HG02970 (cell line): ENCODE data around the gene NLRP13.

ENCODE experiments used
- ATAC-seq: cut with Tn5 transposase; IDR thresholded peaks from one replicate; pipeline ENCODE4 v1.9.1; 2021; ENCODE audit warnings: mild to moderate bottlenecking, moderate library complexity, moderate number of reproducible peaks; ENCODE audit not compliant: unreplicated experiment, low FRiP score

Gene NLRP13

DNA sequence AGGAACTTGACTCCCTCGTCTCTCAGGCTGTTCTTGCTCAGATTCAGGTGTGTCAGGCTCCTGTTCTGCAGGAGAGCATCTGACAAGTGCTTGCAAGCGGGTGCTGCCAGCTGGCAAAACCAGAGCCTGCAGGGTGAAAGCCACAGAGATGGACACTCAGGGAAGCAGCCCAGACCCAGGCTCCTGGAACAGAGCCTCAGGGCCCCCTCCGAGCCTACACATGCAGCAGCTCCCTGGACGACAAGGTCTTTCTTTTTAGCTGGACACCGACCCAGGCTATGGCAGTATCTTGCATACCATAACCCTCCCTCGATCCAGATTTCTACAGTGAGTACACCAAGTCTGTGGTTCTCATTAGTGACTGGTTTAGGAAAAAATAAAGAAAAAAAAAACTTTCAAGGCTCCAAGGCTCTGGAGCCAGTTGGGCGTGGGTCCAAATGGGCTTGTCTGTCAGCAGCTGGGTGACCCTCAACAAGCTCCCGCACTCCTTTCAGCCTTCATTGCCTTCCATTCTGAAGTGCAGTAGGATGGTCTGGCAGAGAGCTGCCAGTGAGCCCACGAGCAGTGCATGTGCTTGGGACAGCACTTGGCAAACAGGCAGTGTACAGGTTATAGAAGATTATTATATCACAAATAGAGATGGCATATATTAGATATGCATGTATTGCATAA, 29.9 kb downstream of the NLRP13 start:
- ATAC-seq: no peak

DNA sequence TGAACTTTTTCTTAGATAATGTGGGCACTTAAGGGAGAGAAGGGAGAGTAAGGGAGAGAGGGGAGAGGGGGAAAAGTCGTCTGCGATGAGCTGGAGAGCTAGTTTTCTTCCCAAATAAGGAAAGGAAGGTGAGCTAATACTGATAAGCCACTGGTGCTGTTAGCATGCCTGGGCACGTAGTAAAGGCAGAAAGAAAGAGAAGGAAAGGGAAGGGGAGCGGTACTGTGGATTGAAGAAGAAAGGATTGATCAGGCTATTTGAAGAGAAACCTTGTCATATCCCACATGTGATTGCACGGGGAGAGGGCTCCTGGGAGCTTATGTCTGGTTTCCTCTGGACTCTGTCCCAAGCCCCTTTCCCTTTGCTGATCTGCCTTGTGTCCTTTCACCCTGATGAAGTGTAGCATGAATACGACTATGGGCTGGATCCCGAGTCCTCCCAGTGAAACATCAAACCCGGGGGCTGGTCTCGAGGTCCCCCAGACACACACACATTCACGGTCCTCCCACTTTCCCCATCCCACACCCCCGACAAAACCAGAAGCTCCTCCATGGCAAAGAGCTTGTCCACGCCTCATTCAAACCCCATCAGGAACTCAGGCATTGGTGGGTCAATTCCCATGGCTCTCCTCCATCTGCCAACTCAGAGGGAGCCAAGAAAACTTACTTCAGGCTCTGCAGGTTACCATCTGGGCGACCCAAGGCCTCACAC, 30.6 kb downstream of the NLRP13 start:
- ATAC-seq: no peak

- ATAC-seq: no peak
These were observed 33.2 kb downstream of the NLRP13 start for GRCh38 chr19:55898911-55899310.

DNA sequence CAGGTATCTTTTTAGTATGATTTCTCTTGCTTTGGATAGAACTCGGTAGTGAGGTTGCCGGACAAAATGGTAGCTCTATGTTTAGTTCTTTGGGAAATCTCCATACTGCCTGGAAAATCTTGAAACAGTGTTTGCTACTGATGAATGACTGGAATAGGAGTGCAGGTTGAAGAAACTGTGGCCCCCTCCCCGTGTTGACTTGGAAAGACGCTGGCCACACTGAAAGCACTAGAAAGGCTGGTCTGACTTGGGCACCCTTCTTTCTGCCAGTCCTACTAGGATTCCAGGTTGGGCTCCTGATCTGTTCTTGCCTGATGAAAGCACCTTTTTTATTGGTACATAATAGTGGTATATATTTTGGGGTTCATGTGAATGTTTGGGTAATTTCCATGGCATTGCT, 49.5 kb downstream of the NLRP13 start:
- ATAC-seq: no peak

DNA sequence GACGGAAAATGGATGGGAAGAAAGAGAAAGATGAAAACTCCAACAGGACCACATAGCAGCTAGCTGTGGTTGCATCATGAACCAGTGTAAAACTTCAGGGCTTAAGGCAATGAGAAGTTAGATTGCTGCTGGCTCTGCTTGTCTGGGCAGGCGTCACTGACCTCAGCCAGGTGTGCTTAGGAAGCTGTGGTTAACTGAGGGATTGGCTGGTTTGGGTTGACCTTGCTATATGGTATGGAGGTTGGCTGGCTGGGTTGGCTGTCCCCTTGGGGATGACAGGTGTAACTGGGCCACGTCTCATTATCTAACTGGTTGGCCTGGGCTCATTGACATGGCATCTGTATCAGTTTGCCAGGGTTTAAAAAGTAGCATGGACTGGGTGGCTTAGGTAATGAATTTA, 54.9 kb downstream of the NLRP13 start:
- no peak for ATAC-seq

DNA sequence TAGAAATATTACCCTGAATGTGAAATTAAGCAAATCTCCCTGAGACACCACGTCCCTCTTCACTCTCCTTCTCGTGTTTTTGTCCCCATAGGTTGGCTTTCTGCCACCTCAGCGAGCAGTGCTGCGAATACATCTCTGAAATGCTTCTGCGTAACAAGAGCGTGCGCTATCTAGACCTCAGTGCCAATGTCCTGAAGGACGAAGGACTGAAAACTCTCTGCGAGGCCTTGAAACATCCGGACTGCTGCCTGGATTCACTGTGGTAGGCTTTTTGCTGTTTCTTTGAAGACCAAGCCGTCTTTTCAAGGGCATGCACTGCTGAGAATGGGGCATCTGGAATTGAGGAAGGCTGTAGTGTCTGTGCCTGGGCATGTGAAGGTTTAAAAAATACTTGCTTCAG, 61.4 kb downstream of the NLRP13 start:
- no peak for ATAC-seq

GRCh38 chr19:55867101-55867500, 65.0 kb downstream of the NLRP13 start:
- no peak for ATAC-seq

DNA sequence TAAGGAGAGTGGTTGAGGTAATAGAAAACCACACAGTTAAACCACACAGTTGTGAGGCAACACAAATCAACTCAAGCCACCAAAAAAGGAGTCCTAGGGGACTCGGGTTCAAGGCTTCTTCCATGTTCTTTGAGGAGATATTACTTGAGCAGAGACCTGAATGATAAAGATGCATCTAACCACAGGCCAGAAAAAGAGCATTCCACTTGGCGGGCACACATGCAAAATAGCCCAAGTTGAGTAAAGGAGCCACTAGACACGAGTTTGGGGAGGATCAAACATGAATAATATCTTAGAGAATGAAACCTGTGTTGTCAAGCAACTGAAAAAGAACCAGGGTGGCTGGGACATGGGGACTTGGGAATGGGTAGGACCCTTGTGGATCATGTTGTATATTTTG, 65.6 kb downstream of the NLRP13 start:
- ATAC-seq: no peak

- no peak for ATAC-seq
These were observed 73.2 kb downstream of the NLRP13 start for GRCh38 chr19:55858969-55859368.

DNA sequence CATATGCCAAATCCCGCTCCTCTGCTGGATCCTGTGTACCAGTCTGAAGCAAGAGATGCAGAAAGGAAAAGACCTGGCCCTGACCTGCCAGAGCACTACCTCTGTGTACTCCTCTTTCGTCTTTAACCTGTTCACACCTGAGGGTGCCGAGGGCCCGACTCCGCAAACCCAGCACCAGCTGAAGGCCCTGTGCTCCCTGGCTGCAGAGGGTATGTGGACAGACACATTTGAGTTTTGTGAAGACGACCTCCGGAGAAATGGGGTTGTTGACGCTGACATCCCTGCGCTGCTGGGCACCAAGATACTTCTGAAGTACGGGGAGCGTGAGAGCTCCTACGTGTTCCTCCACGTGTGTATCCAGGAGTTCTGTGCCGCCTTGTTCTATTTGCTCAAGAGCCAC, 73.7 kb downstream of the NLRP13 start:
- no peak for ATAC-seq

- ATAC-seq: no peak
These were observed 74.2 kb downstream of the NLRP13 start for GRCh38 chr19:55857974-55858373.

GRCh38 chr19:55857149-55857548, 75.0 kb downstream of the NLRP13 start:
- no peak for ATAC-seq

GRCh38 chr19:55855160-55855559, 77.0 kb downstream of the NLRP13 start:
- no peak for ATAC-seq
